Neural cell (in vitro differentiated cells): ENCODE results near the gene COL2A1.

ENCODE experiments used
- CTCF ChIP-seq: fragments of 450-650 bp; IDR thresholded peaks from 2 replicates; pipeline ENCODE4 v1.5.1; 2014; ENCODE audit warnings: antibody characterized with exemption, mild to moderate bottlenecking, moderate library complexity; ENCODE audit not compliant: poor library complexity, severe bottlenecking
- EP300 ChIP-seq: fragments of 450-650 bp; conservative IDR thresholded peaks from 2 replicates; pipeline ENCODE4 v1.6.1; 2014; ENCODE audit warnings: antibody characterized with exemption, mild to moderate bottlenecking, moderate library complexity; ENCODE audit not compliant: poor library complexity, severe bottlenecking
- EZH2 ChIP-seq: fragments of 200-600, 300-800 bp; shearing (Covaris generic), sonication (generic); IDR thresholded peaks from 2 replicates; pipeline ENCODE4 v1.6.1; 2014; ENCODE audit warnings: antibody characterized with exemption, low read length, borderline replicate concordance, mild to moderate bottlenecking; ENCODE audit not compliant: insufficient read depth, poor library complexity, severe bottlenecking
- POLR2AphosphoS5 ChIP-seq: IDR thresholded peaks from 2 replicates; pipeline ENCODE4 v1.6.1; 2012
- RAD21 ChIP-seq: fragments of 450-650 bp; conservative IDR thresholded peaks from 2 replicates; pipeline ENCODE4 v1.6.1; 2014; ENCODE audit warnings: antibody characterized with exemption, mild to moderate bottlenecking, moderate library complexity
- SMC3 ChIP-seq: fragments of 450-650 bp; conservative IDR thresholded peaks from 2 replicates; pipeline ENCODE4 v1.6.1; 2014; ENCODE audit warnings: antibody characterized with exemption, mild to moderate bottlenecking, moderate library complexity; ENCODE audit not compliant: poor library complexity
- TAF1 ChIP-seq: IDR thresholded peaks from 2 replicates; pipeline ENCODE4 v1.6.1; 2012; ENCODE audit warnings: low read depth

GRCh38 chr12:48019639-48020265 lies 15.5 kb upstream of the COL2A1 start:
- no peak for TF ChIP-seq TAF1
- TF ChIP-seq SMC3 = no peak
- TF ChIP-seq CTCF = no peak
- TF ChIP-seq EZH2 = no peak
- no peak for TF ChIP-seq RAD21
- no peak for TF ChIP-seq EP300
- no peak for TF ChIP-seq POLR2AphosphoS5
